ENCODE measurements around the gene TBC1D5.

DNA sequence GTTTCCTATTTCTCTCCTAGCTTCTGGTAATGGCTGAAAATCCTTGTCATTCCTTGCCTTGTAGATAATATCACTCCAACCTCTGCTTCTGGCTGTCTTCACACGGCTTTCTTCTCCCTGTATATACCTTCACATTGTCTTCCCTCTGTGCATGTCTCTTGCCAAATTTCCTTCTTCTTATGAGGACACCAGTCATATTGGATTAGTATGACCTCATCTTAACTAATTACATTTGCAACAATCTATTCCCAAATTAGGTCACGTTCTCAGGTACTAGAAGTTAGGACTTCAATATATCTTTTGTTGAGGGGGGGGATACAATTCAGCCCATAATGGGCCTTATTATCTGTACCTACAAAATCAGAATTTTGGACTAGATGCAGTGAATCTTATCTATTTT lies 440.3 kb downstream of the TBC1D5 start:
- TF ChIP-seq, protein P1, sequence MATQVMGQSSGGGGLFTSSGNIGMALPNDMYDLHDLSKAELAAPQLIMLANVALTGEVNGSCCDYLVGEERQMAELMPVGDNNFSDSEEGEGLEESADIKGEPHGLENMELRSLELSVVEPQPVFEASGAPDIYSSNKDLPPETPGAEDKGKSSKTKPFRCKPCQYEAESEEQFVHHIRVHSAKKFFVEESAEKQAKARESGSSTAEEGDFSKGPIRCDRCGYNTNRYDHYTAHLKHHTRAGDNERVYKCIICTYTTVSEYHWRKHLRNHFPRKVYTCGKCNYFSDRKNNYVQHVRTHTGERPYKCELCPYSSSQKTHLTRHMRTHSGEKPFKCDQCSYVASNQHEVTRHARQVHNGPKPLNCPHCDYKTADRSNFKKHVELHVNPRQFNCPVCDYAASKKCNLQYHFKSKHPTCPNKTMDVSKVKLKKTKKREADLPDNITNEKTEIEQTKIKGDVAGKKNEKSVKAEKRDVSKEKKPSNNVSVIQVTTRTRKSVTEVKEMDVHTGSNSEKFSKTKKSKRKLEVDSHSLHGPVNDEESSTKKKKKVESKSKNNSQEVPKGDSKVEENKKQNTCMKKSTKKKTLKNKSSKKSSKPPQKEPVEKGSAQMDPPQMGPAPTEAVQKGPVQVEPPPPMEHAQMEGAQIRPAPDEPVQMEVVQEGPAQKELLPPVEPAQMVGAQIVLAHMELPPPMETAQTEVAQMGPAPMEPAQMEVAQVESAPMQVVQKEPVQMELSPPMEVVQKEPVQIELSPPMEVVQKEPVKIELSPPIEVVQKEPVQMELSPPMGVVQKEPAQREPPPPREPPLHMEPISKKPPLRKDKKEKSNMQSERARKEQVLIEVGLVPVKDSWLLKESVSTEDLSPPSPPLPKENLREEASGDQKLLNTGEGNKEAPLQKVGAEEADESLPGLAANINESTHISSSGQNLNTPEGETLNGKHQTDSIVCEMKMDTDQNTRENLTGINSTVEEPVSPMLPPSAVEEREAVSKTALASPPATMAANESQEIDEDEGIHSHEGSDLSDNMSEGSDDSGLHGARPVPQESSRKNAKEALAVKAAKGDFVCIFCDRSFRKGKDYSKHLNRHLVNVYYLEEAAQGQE (IDR thresholded peaks at IDR 0.05; ENCODE audit: insufficient read depth in 1 of 2, low read depth in 2 of 2, low read length in 2 of 2), result no peak
- TF ChIP-seq TAF1 (IDR thresholded peaks at IDR 0.05; ENCODE audit: borderline replicate concordance, insufficient read depth, low read length), result no peak

Measured in PFSK-1 (cell line).